ENCODE results near the gene PPARA. TPM values are rescaled to one million over a fixed set of nuclear protein-coding genes. Genes with fewer than 3 reads are reported as not detected.

The PPARA gene
- total and polyA plus RNA-seq, 2 experiments from 2014 or later = 4.7 to 12.6 TPM

DNA sequence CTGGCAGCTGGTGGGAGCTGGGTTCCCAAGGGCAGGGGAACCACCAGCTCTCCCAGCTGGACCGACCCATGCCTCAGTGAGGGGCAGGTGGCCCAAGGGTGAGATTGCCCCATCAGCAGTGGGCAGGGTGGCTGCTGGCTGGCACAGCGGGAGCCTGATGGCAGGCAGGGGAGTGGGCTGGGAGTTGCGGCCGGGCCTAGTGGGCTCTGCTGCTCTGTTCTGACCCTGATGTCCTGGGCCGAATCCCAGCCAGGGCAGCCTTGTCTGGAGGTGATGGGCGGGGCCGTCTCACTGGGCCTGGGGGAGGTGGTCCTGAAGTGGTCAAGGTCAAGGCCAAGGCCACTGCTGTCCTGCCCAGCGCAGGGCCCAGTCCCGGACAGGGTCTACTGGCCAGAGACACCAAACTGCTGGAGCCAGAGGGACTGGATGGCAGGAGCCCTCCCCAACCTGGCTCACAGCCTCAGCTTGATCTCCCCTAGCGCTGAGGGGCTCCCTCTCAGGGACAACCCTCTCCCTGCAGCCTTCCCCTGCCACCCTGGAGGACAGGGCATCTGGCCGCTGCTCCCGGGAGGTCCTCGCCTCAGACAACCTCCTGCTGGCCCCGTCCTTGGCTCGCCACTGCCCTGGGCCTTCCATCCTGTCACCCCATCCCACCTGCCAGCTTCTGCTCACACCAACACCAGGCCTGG lies 26.5 kb upstream of the PPARA start (continued):
- no peak for TF ChIP-seq EZH2 (IDR thresholded peaks at IDR 0.05; ENCODE audit: low read depth, unreplicated experiment)
- TF ChIP-seq, protein P1, sequence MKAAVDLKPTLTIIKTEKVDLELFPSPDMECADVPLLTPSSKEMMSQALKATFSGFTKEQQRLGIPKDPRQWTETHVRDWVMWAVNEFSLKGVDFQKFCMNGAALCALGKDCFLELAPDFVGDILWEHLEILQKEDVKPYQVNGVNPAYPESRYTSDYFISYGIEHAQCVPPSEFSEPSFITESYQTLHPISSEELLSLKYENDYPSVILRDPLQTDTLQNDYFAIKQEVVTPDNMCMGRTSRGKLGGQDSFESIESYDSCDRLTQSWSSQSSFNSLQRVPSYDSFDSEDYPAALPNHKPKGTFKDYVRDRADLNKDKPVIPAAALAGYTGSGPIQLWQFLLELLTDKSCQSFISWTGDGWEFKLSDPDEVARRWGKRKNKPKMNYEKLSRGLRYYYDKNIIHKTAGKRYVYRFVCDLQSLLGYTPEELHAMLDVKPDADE (IDR thresholded peaks at IDR 0.05) = no peak
- no peak for TF ChIP-seq POLR2AphosphoS5 (IDR thresholded peaks at IDR 0.05; ENCODE audit: low read depth)
- TF ChIP-seq ZNF114 (CRISPR knock-in tag; IDR thresholded peaks at IDR 0.05) = no peak
- TF ChIP-seq, protein P2, sequence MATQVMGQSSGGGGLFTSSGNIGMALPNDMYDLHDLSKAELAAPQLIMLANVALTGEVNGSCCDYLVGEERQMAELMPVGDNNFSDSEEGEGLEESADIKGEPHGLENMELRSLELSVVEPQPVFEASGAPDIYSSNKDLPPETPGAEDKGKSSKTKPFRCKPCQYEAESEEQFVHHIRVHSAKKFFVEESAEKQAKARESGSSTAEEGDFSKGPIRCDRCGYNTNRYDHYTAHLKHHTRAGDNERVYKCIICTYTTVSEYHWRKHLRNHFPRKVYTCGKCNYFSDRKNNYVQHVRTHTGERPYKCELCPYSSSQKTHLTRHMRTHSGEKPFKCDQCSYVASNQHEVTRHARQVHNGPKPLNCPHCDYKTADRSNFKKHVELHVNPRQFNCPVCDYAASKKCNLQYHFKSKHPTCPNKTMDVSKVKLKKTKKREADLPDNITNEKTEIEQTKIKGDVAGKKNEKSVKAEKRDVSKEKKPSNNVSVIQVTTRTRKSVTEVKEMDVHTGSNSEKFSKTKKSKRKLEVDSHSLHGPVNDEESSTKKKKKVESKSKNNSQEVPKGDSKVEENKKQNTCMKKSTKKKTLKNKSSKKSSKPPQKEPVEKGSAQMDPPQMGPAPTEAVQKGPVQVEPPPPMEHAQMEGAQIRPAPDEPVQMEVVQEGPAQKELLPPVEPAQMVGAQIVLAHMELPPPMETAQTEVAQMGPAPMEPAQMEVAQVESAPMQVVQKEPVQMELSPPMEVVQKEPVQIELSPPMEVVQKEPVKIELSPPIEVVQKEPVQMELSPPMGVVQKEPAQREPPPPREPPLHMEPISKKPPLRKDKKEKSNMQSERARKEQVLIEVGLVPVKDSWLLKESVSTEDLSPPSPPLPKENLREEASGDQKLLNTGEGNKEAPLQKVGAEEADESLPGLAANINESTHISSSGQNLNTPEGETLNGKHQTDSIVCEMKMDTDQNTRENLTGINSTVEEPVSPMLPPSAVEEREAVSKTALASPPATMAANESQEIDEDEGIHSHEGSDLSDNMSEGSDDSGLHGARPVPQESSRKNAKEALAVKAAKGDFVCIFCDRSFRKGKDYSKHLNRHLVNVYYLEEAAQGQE (IDR thresholded peaks at IDR 0.05; ENCODE audit: unreplicated experiment) = no peak
- TF ChIP-seq ZNF331 (CRISPR knock-in tag; IDR thresholded peaks at IDR 0.05; ENCODE audit: low read depth) = no peak
- TF ChIP-seq STAT1 (IDR thresholded peaks at IDR 0.05; ENCODE audit: unreplicated experiment) = no peak
- no peak for TF ChIP-seq EZH2phosphoT487 (IDR thresholded peaks at IDR 0.05; ENCODE audit: unreplicated experiment)

DNA sequence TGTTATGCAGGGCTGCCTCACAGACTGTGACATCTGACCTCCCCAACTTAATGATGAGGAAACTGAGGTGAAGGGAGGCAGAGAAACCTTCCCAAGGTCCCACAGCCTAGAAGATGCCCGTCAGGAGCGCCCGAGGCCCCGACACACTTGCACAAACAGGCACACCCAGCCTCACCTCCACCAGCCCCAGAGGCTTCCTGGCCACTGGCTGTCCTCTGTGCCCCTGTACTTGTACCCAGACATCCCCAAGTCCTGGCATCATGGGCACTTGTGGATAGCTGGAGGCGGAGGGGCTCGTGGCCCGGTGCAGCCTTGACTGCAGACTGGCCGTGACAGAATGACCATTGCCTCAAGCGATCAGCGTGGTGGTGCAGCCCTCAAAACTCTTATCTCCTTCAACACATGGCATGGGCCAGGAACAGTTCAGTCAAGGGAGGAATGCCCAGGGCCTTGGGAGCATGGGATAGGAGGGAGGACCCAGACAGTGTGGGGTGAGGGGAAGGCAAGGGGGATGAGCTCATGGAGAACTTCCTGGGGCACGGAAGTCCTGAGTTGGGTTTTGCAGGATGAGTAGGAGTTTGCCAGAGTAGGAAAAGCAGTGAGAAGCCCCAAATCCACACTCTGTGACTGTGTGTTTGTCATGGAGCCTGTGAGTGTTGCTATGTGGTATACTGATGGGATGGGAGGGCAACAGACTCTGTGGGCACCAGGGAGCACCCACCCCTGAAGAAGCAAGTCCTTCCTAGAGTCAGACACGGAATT lies 25.8 kb upstream of the PPARA start:
- Histone ChIP-seq H3K79me2 (replicated peaks; ENCODE audit: insufficient read depth) (no peaks in the 10 kb centered on the region), H3K4me3 (no peak overlapping the region), H4K20me1 (replicated peaks; ENCODE audit: insufficient read depth) (no peaks in the 10 kb centered on the region), H3K4me2 (no peak overlapping the region), H2AFZ (no peak overlapping the region), H3F3A (replicated peaks; ENCODE audit: low read depth) (no peaks in the 10 kb centered on the region), H3K36me3 (ENCODE audit: insufficient read depth) (no peaks in the 10 kb centered on the region), H3K9me2 (ENCODE audit: insufficient read depth) (no peaks in the 10 kb centered on the region), H3K4me1 (ENCODE audit: insufficient read depth) (no peaks in the 10 kb centered on the region), H3K27ac (ENCODE audit: low read depth) (no peak overlapping the region), H3K27me3 (ENCODE audit: insufficient read depth) (no peaks in the 10 kb centered on the region)
- Mint-ChIP-seq H3K4me1 (no peaks in the 10 kb centered on the region), H3K4me3 (no peak overlapping the region), H3K36me3 (ENCODE audit: low read depth) (no peaks in the 10 kb centered on the region), H3K27ac (no peak overlapping the region), H3K9me3 (no peaks in the 10 kb centered on the region), H3K27me3 (ENCODE audit: insufficient read depth, low read depth, poor library complexity) (peaks cover 6% of the 10 kb centered on the region)
- ATAC-seq (no peak), DNase-seq (ENCODE audit: low spot score) (no peak)
- TF ChIP-seq, protein P2 (IDR thresholded peaks at IDR 0.05; ENCODE audit: unreplicated experiment) = no peak
- no peak for TF ChIP-seq POLR2AphosphoS5 (IDR thresholded peaks at IDR 0.05; ENCODE audit: low read depth)
- no peak for TF ChIP-seq EZH2 (IDR thresholded peaks at IDR 0.05; ENCODE audit: low read depth, unreplicated experiment)
- TF ChIP-seq ZNF114 (CRISPR knock-in tag; IDR thresholded peaks at IDR 0.05) = no peak
- TF ChIP-seq STAT1 (IDR thresholded peaks at IDR 0.05; ENCODE audit: unreplicated experiment) = no peak
- TF ChIP-seq, protein P3, sequence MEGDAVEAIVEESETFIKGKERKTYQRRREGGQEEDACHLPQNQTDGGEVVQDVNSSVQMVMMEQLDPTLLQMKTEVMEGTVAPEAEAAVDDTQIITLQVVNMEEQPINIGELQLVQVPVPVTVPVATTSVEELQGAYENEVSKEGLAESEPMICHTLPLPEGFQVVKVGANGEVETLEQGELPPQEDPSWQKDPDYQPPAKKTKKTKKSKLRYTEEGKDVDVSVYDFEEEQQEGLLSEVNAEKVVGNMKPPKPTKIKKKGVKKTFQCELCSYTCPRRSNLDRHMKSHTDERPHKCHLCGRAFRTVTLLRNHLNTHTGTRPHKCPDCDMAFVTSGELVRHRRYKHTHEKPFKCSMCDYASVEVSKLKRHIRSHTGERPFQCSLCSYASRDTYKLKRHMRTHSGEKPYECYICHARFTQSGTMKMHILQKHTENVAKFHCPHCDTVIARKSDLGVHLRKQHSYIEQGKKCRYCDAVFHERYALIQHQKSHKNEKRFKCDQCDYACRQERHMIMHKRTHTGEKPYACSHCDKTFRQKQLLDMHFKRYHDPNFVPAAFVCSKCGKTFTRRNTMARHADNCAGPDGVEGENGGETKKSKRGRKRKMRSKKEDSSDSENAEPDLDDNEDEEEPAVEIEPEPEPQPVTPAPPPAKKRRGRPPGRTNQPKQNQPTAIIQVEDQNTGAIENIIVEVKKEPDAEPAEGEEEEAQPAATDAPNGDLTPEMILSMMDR (conservative IDR thresholded peaks at IDR 0.05; ENCODE audit: low read depth in 2 of 2) = no peak
- TF ChIP-seq, protein P1 (IDR thresholded peaks at IDR 0.05) = no peak

Data from GM23338 (cell line).